ENCODE measurements around the gene DIS3L. TPM values are rescaled to one million over a fixed set of nuclear protein-coding genes. Genes with fewer than 3 reads are reported as not detected.
"Not testable (repeated sequence)": the region's sequence is repeated elsewhere in the genome, so short reads cannot be mapped to it uniquely, and the experiment has no call there.

The DIS3L gene
- polyA plus RNA-seq, 6 donors from 2014 or later, result 21.8 to 38.4 (median 23.7) TPM

DNA sequence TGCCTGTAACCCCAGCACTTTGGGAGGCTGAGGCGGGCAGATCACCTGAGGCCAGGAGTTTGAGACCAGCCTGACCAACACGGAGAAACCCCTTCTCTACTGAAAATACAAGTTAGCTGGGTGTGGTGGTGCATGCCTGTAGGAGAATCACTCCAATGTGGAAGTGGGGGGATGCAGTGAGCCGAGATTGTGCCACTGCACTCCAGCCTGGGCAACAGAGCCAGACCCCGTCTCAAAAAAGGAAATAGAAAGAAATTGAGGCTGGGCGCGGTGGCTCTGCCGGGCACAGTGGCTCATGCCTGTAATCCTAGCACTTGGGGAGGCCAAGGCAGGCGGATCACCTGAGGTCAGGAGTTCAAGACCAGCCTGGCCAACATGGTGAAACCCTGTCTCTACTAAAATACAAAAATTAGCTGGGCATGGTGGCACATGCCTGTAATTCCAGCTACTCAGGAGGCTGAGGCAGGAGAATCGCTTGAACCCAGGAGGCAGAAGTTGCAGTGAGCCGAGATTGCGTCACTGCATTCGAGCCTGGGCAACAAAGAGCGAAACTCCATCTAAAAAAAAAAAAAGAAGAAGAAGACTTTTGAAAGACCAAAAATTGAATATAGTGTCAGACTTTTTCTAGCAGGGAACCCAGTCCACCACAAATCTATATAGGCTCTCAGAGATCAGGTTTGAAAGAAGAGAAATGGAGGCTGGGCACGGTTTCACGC is 68.5 kb downstream of the DIS3L start:
- not testable (repeated sequence) for H3K27me3 Mint-ChIP-seq; DNase-seq; H3K4me1 Mint-ChIP-seq; H3K9me3 Mint-ChIP-seq; ATAC-seq (ENCODE audit: low read depth in 2 of 2); H3K36me3 Mint-ChIP-seq
- Mint-ChIP-seq H3K4me3 (peak overlapping the region in 1 of 8 donors; percentile 64), H3K27ac (peak overlapping the region in 2 of 6 donors; percentile 16 to 24)

GRCh38 chr15:66362776-66363175 is 69.4 kb downstream of the DIS3L start:
- no peak for ATAC-seq (ENCODE audit: low read depth in 2 of 2)

GRCh38 chr15:66364944-66365528 is 71.7 kb downstream of the DIS3L start:
- no peak for DNase-seq
- Mint-ChIP-seq H3K4me1 (peaks cover 7 to 10% (median 8%) of the 10 kb centered on the region in 3 donors), H3K9me3 (no peaks in the 10 kb centered on the region), H3K36me3 (no peaks in the 10 kb centered on the region), H3K27ac (no peak overlapping the region), H3K4me3 (no peak overlapping the region), H3K27me3 (no peaks in the 10 kb centered on the region)
- no peak for ATAC-seq (ENCODE audit: low read depth in 2 of 2)

More at GRCh38 chr15:66362776-66363175, 69.4 kb downstream of the DIS3L start:
- DNase-seq, result no peak
- Mint-ChIP-seq H3K4me3 (no peak overlapping the region), H3K36me3 (no peaks in the 10 kb centered on the region), H3K4me1 (peaks cover 0 to 4% (median 0%) of the 10 kb centered on the region in 3 donors), H3K27me3 (no peaks in the 10 kb centered on the region), H3K27ac (no peak overlapping the region), H3K9me3 (no peaks in the 10 kb centered on the region)

- peak overlapping the region in 4 of 6 donors; percentile 49 to 73 (median 61) for H3K27ac Mint-ChIP-seq
- H3K4me1 Mint-ChIP-seq, result peaks cover 11 to 18% (median 13%) of the 10 kb centered on the region in 3 donors
- DNase-seq, result no peak
- H3K36me3 Mint-ChIP-seq, result no peaks in the 10 kb centered on the region
- H3K4me3 Mint-ChIP-seq, result peak overlapping the region in 7 of 8 donors; percentile 41 to 84 (median 75)
- peak; percentile 58 to 65 for ATAC-seq (ENCODE audit: low read depth in 2 of 2)
- no peaks in the 10 kb centered on the region for H3K27me3 Mint-ChIP-seq
- peaks cover 0 to 11% (median 2%) of the 10 kb centered on the region in 7 donors for H3K9me3 Mint-ChIP-seq
These were observed 76.6 kb downstream of the DIS3L start for GRCh38 chr15:66369773-66370651.

DNA sequence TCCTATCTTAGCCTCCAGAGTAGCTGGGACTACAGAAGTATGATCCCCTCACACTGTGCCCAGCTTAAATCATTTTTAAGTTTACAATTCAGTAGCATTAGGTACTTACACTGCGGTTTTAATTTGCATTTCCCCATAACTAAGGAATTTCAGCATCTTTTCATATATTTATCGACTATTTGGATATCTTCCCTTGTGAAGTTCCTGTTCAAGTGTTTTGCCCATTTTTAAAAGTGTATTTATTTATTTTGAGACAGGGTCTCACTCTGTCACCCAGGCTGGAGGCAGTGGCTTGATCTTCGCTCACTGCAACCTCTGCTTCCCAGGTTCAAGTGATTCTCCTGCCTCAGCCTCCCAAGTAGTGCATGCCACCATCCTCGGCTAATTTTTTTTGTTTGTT is 80.8 kb downstream of the DIS3L start:
- no peak for ATAC-seq (ENCODE audit: low read depth in 2 of 2)

DNA sequence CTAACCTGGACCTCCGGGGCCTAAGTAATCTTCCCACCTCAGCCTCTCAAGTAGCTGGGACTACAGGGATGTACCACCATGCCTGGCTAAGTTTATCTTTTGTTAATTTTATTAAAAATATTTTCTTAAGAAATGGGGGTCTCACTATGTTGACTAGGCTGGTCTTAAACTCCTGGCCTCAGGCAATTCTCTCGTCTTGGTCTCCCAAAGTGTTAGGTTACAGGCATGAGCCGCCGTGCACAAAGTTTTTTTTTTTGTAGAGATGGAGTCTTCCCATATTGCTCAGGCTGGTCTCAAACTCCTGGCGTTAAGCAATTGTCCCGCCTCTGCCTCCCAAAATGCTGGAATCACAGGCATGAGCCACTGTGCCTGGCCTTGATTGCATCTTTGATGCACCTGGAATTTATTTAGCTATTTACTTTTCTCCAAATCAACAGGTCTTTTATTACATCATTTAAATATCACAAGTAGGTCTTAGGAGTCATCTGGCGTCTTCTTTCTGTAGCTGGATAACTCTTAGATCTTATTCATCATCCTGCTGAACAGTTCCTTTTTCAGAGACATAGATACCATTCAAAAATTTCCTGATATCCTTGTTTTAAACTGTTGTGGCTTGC is 85.6 kb downstream of the DIS3L start:
- no peaks in the 10 kb centered on the region for H3K27me3 Mint-ChIP-seq
- H3K27ac Mint-ChIP-seq, result no peak overlapping the region
- ATAC-seq (ENCODE audit: low read depth in 2 of 2) (no peak), DNase-seq (no peak)
- no peaks in the 10 kb centered on the region for H3K4me1 Mint-ChIP-seq
- H3K36me3 Mint-ChIP-seq, result no peaks in the 10 kb centered on the region
- no peak overlapping the region for H3K4me3 Mint-ChIP-seq
- peaks cover 0 to 12% (median 3%) of the 10 kb centered on the region in 7 donors for H3K9me3 Mint-ChIP-seq

More for the DNA sequence above, 80.8 kb downstream of the DIS3L start:
- no peak for DNase-seq
- no peaks in the 10 kb centered on the region for H3K27me3 Mint-ChIP-seq
- peaks cover 0 to 12% (median 3%) of the 10 kb centered on the region in 7 donors for H3K9me3 Mint-ChIP-seq
- H3K4me3 Mint-ChIP-seq, result no peak overlapping the region
- H3K27ac Mint-ChIP-seq, result no peak overlapping the region
- H3K36me3 Mint-ChIP-seq, result no peaks in the 10 kb centered on the region
- peaks cover 11 to 18% (median 13%) of the 10 kb centered on the region in 3 donors for H3K4me1 Mint-ChIP-seq

DNA sequence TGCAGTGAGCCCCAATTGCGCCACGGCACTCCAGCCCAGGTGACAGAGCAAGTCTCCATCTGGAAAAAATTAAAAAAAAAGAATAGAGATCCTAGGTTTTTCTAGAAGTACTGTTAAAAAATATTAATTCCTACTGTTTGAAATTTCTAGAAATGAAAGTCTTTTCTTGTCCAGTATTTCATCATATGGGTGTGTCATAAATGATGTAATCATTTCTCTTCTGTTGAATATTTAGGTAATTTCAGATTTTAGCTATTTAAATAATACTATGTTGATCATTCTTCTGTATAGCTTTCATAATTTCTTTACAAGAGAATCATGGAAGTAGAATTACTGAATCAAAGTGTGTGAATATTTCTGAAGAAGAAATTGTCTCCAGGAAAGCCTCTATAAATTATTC is 88.0 kb downstream of the DIS3L start:
- not testable (repeated sequence) for H3K27me3 Mint-ChIP-seq; DNase-seq; H3K36me3 Mint-ChIP-seq; H3K4me3 Mint-ChIP-seq; H3K27ac Mint-ChIP-seq; ATAC-seq (ENCODE audit: low read depth in 2 of 2); H3K9me3 Mint-ChIP-seq
- H3K4me1 Mint-ChIP-seq, result peaks cover 10 to 14% (median 13%) of the 10 kb centered on the region in 3 donors

Other genes starting within 250 kb of the DIS3L start
- gene MEGF11, start 39.8 kb upstream of the DIS3L start, polyA plus RNA-seq (ENCODE audit: low read depth in 6 of 6), result under 1 TPM in 1 of 6 donors, not detected in 5; 1.00 TPM
- 10 to 100 TPM in 4 of 6 donors, 1 to 10 TPM in 2; 6.2 to 14.8 (median 12.4) TPM for gene TIPIN, start 63.1 kb downstream of the DIS3L start, polyA plus RNA-seq (ENCODE audit: low read depth in 6 of 6)
- 10 to 100 TPM; 40.0 to 45.8 (median 42.5) TPM for gene MAP2K1, start 93.3 kb downstream of the DIS3L start, polyA plus RNA-seq (ENCODE audit: low read depth in 6 of 6)
- gene SNAPC5, start 204.2 kb downstream of the DIS3L start, polyA plus RNA-seq (ENCODE audit: low read depth in 6 of 6), result 10 to 100 TPM; 45.0 to 69.6 (median 53.4) TPM
- gene RPL4, start 211.3 kb downstream of the DIS3L start, polyA plus RNA-seq (ENCODE audit: low read depth in 6 of 6), result 1,000 to 10,000 TPM in 2 of 6 donors, 100 to 1,000 TPM in 4; 642 to 1,068 (median 924) TPM
- 10 to 100 TPM in 3 of 6 donors, 1 to 10 TPM in 3; 3.9 to 15.9 (median 10.1) TPM for gene ZWILCH, start 211.8 kb downstream of the DIS3L start, polyA plus RNA-seq (ENCODE audit: low read depth in 6 of 6)

All from naive B cell (primary cell).